Measurements from ENCODE around the gene KIAA1671. TPM values are rescaled to one million over a fixed set of nuclear protein-coding genes. Genes with fewer than 3 reads are reported as not detected.

The KIAA1671 gene
- total RNA-seq, 4 donors from 2014 or later, result 7.6 to 26.1 (median 16.7) TPM

DNA sequence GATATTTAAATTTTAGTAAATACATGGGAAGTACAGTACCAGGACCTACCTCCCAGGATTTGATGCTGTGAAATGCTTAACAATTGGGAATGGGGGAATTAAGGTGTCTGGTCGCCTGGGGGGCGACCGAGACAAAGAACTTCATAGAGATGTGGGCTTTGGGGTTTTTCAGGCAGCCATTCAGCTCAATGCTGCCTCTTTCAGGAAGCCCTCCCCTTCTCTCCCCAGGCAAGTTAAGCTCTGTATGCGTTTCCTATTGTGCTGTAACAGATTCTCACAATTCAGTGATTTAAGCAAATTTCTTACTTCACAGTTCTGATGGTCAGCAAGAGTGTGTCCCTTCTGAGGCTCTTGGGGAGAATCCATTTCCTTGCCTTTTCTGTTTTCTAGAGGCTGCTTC is 53.8 kb downstream of the KIAA1671 start:
- Histone ChIP-seq H3K4me1 (no peaks in the 10 kb centered on the region), H3K27ac (no peak overlapping the region), H3K27me3 (no peaks in the 10 kb centered on the region), H3K4me3 (no peak overlapping the region), H3K36me3 (no peaks in the 10 kb centered on the region), H3K9me3 (no peaks in the 10 kb centered on the region)
- no peak for DNase-seq
- TF ChIP-seq, protein P1, sequence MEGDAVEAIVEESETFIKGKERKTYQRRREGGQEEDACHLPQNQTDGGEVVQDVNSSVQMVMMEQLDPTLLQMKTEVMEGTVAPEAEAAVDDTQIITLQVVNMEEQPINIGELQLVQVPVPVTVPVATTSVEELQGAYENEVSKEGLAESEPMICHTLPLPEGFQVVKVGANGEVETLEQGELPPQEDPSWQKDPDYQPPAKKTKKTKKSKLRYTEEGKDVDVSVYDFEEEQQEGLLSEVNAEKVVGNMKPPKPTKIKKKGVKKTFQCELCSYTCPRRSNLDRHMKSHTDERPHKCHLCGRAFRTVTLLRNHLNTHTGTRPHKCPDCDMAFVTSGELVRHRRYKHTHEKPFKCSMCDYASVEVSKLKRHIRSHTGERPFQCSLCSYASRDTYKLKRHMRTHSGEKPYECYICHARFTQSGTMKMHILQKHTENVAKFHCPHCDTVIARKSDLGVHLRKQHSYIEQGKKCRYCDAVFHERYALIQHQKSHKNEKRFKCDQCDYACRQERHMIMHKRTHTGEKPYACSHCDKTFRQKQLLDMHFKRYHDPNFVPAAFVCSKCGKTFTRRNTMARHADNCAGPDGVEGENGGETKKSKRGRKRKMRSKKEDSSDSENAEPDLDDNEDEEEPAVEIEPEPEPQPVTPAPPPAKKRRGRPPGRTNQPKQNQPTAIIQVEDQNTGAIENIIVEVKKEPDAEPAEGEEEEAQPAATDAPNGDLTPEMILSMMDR (IDR thresholded peaks at IDR 0.05), result no peak
- TF ChIP-seq POLR2A (IDR thresholded peaks at IDR 0.05), result no peak
- intact Hi-C loops (cut with DNase I; ENCODE audit: low total_unique reads), result no loop called here

DNA sequence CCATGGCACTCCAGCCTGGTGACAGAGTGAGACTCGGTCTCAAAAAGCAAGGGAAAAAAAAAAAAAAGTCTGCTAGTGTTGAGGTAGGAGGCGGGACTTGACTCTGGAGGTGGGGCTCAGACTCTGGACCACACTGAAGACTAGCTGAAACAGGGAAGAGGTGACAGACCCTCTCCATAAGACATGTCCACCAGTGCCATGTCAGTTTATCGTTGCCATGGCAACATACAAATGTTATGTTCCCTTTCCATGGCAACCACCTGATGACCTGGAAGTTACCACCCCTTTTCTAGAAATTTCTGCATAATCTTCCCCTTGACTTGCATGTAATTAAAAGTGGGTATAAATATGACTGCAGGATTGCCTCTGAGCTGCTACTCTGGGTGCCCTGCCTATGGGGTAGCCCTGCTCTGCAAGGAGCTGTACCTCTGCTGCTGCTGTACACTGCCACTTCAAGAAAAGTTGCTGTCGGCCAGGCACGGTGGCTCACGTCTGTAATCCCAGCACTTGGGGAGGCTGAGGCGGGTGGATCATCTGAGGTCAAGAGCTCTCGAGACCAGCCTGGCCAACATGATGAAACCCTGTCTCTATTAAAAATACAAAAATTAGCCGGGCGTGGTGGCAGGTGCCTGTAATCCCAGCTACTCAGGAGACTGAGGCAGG is 55.1 kb downstream of the KIAA1671 start:
- no peaks in the 10 kb centered on the region for H3K27me3 ChIP-seq
- intact Hi-C loops (cut with DNase I; ENCODE audit: low total_unique reads), result no loop called here
- H3K4me3 ChIP-seq, result no peak overlapping the region
- no peaks in the 10 kb centered on the region for H3K36me3 ChIP-seq
- H3K9me3 ChIP-seq, result no peaks in the 10 kb centered on the region
- H3K4me1 ChIP-seq, result no peaks in the 10 kb centered on the region
- no peak for DNase-seq
- no peak overlapping the region for H3K27ac ChIP-seq
- no peak for TF ChIP-seq POLR2A (IDR thresholded peaks at IDR 0.05)
- TF ChIP-seq, protein P1 (IDR thresholded peaks at IDR 0.05), result no peak

- no peak overlapping the region for H3K27ac ChIP-seq
- no peak for DNase-seq
These were observed 56.1 kb downstream of the KIAA1671 start for GRCh38 chr22:25008666-25009065.

GRCh38 chr22:25012741-25013143 is 60.2 kb downstream of the KIAA1671 start:
- Histone ChIP-seq H3K36me3 (no peaks in the 10 kb centered on the region), H3K9me3 (no peaks in the 10 kb centered on the region), H3K4me1 (no peaks in the 10 kb centered on the region), H3K4me3 (no peak overlapping the region), H3K27ac (peak overlapping the region in 1 of 2 donors; percentile 35), H3K27me3 (no peaks in the 10 kb centered on the region)
- intact Hi-C loops (cut with DNase I; ENCODE audit: low total_unique reads), result no loop called here
- DNase-seq, result no peak
- no peak for TF ChIP-seq POLR2A (IDR thresholded peaks at IDR 0.05)
- TF ChIP-seq, protein P1 (IDR thresholded peaks at IDR 0.05), result no peak

More at GRCh38 chr22:25008666-25009065, 56.1 kb downstream of the KIAA1671 start:
- TF ChIP-seq POLR2A (IDR thresholded peaks at IDR 0.05), result no peak
- TF ChIP-seq, protein P1 (IDR thresholded peaks at IDR 0.05), result no peak
- H3K4me1 ChIP-seq, result no peaks in the 10 kb centered on the region
- no peaks in the 10 kb centered on the region for H3K36me3 ChIP-seq
- H3K27me3 ChIP-seq, result no peaks in the 10 kb centered on the region
- no peak overlapping the region for H3K4me3 ChIP-seq
- no peaks in the 10 kb centered on the region for H3K9me3 ChIP-seq
- intact Hi-C loops (cut with DNase I; ENCODE audit: low total_unique reads), result no loop called here

DNA sequence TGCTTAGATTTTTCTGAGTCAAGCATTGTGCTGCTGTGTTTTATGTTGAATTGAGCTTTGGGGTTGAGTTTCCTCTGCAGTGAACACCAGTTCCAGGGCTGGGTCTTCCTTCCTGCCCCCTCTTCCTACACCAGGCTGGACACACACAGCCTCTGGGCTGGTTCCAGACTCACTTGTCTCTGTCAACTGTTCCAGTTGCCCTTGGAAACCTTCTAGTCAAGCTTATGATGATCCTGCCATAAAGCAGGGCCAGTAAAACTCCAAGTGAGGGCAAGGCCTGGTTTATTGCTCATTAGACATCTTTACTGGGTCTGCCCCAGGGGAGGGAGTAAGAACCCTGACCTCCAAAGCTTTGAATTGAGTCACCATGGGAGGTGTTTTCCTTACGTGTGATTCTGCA is 61.1 kb downstream of the KIAA1671 start:
- H3K27ac ChIP-seq, result peak overlapping the region in 1 of 2 donors; percentile 35

More for the DNA sequence above, 61.1 kb downstream of the KIAA1671 start:
- intact Hi-C loops (cut with DNase I; ENCODE audit: low total_unique reads), result no loop called here
- no peaks in the 10 kb centered on the region for H3K36me3 ChIP-seq
- H3K4me1 ChIP-seq, result no peaks in the 10 kb centered on the region
- H3K9me3 ChIP-seq, result no peaks in the 10 kb centered on the region
- no peak overlapping the region for H3K4me3 ChIP-seq
- peak in 1 of 2 donors; percentile 52 for DNase-seq
- no peaks in the 10 kb centered on the region for H3K27me3 ChIP-seq
- TF ChIP-seq, protein P1 (IDR thresholded peaks at IDR 0.05), result no peak
- no peak for TF ChIP-seq POLR2A (IDR thresholded peaks at IDR 0.05)
